ENCODE results near the gene LRRC74B. TPM values are rescaled to one million over a fixed set of nuclear protein-coding genes. Genes with fewer than 3 reads are reported as not detected.
"Not testable (repeated sequence)": the region's sequence is repeated elsewhere in the genome, so short reads cannot be mapped to it uniquely, and the experiment has no call there.

The LRRC74B gene
- total RNA-seq, 1 experiment from 2014 or later: not detected

- DNase-seq (ENCODE audit: low read depth): no peak
Observed at GRCh38 chr22:21031545-21032036, 14.2 kb upstream of the LRRC74B start.

DNA sequence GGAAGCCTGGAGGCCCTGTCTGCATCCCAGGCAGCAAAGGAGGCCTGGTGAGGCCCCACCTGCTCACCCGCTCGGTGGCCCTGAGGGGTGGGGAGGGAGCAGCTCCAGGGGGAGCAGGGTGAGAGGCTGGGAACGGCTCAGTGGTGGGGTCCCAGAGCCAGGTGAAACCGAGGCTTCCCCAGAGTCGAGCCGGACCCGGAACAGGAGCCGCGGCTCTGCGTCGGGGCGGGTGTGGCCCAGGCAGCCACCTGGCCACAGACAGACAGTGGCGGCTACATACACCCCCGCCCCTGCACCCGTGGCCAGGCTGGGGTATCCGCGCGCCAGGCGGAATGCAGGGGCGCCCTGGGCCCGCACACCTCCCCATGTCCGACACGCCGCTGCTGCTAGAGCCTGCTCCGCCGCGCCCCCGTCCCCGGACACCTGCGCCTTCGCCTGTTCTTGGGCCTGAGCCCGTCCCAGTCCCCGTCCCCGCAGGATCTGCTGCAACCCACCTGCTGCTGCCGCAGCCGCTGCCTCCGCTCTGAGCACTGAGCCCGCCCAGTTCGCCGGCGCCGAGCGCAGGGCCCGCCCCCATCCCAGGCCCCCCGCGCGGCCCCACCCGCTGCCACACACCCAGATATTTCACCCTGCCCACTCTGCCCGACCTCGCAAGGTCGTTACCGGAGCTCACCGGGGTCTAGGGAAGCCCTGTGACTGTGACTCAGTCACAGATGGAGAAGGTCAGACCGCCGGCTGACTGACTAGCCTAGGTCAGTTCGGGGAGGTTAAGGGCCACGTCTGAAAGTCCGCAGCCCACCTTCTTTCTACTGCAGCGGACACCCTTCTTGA, 13.5 kb upstream of the LRRC74B start, which contains the start of gene SLC7A4:
SLC7A4 (minus strand) TSS at position 525 of the 831 bp plus-strand sequence. CDS start 749 bp downstream, outside the sequence.
- DNase-seq (ENCODE audit: low read depth): no peak

- DNase-seq (ENCODE audit: low read depth): no peak
Observed at GRCh38 chr22:21032868-21033688, 12.7 kb upstream of the LRRC74B start.

GRCh38 chr22:21033895-21034294, 11.9 kb upstream of the LRRC74B start:
- DNase-seq (ENCODE audit: low read depth): no peak

- DNase-seq (ENCODE audit: low read depth): no peak
Observed at GRCh38 chr22:21034989-21035388, 10.8 kb upstream of the LRRC74B start.

- DNase-seq (ENCODE audit: low read depth): no peak
Observed at GRCh38 chr22:21038405-21038804, 7.3 kb upstream of the LRRC74B start.

GRCh38 chr22:21039158-21039557, 6.6 kb upstream of the LRRC74B start:
- DNase-seq (ENCODE audit: low read depth): not testable (repeated sequence)

GRCh38 chr22:21041937-21042336, 3.8 kb upstream of the LRRC74B start:
- DNase-seq (ENCODE audit: low read depth): peak; percentile 63

GRCh38 chr22:21042978-21043859, 2.5 kb upstream of the LRRC74B start:
- DNase-seq (ENCODE audit: low read depth): peak; percentile 20

DNA sequence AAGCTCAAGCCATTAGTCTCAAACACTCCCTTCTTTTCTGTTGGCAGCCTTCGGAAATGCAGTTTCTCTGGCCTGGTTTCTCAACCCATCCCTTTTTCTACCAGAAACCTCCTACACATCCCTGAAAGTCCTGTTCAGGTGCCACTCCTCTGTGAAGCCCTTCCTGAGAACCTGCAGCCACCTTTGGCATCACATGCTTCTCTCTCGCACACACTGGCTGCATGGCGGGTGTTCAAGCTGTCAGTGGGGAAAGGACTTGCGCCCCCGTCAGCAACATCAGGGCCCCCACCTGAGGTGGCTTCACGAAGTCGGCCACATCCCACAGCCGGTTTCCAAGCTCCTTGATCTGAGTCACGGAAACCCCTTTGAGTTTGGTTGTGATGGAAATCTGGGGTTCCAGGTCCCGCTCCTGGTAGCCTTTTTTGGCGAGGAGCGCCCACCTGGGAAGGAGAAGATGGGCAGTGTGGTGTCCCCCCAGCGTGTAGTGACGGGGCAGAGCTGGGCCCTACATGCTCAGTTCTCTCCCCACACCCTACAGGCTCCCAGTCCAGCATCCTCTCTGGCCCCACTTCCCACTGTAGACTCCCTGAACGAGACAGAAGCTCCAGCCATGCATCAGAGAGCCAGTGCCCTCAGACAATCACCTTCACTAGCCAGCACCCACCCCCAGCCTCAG, 1.7 kb upstream of the LRRC74B start:
- DNase-seq (ENCODE audit: low read depth): no peak

DNA sequence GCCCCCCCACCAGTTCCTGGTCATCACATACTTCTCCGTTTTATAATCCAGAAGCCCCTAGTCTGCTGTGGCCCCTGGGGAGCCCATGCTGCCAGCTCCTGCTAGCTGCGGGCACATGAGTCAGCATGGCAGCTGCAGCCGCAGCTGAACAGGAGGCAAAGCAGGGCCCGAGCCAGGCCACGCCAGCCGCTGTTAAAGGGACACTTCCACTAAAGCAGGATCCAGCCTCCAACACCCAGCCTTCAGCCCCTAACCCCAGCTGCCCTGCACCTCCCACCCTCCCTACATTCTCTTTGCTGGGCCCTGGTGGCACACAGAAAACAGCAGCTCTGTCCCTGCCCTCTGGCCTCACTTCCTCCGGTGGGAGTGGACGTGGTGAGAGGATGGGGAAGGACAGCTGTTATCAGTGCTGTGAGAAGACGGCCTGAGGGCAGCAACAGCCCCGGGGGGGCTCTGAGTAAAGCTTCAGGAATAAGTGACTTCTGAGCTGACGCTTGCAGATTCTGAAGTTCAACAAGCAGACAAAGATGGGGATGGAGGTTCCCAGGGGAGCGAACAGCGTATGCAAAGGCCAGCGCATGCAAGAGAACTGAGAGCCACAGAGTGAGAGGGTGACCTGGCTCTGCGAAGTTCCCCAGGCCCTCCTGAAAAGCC, 688 bp upstream of the LRRC74B start:
- DNase-seq (ENCODE audit: low read depth): peak; percentile 68

GRCh38 chr22:21047035-21047661, 1.4 kb downstream of the LRRC74B start:
- DNase-seq (ENCODE audit: low read depth): no peak

GRCh38 chr22:21047730-21048129, 2.0 kb downstream of the LRRC74B start:
- DNase-seq (ENCODE audit: low read depth): no peak

- DNase-seq (ENCODE audit: low read depth): not testable (repeated sequence)
Observed at GRCh38 chr22:21048448-21048847, 2.7 kb downstream of the LRRC74B start.

GRCh38 chr22:21048965-21049364, 3.2 kb downstream of the LRRC74B start:
- DNase-seq (ENCODE audit: low read depth): not testable (repeated sequence)

- no peak for DNase-seq (ENCODE audit: low read depth)
Observed at GRCh38 chr22:21051145-21051830, 5.5 kb downstream of the LRRC74B start.

DNA sequence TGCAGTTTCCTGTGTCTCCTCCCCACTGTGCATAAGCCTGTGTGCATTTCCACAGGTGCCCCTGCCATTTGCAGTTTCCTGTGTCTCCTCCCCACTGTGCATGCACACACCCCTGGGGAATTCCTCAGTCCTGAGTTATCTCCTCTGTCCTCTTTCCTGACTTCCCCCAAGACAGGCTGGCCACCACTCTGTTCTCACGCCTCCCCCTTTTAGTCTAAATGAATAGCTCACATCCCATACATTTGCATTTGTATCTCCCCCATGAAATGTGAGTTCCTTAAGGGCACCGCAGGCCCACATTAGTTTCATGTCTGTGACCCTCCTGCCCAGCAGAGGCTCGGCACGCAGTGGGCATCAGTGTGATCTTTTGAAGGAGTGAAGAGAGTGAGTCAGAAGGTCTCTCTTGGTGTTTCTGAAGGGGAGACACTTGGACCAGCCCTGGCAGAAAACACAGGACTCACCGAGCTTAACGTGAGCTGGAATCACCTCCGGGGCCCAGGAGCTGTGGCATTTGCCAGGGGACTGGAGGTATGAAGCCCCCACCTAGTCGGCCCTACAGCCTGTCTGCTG, 6.2 kb downstream of the LRRC74B start:
- peak; percentile 56 for DNase-seq (ENCODE audit: low read depth)

DNA sequence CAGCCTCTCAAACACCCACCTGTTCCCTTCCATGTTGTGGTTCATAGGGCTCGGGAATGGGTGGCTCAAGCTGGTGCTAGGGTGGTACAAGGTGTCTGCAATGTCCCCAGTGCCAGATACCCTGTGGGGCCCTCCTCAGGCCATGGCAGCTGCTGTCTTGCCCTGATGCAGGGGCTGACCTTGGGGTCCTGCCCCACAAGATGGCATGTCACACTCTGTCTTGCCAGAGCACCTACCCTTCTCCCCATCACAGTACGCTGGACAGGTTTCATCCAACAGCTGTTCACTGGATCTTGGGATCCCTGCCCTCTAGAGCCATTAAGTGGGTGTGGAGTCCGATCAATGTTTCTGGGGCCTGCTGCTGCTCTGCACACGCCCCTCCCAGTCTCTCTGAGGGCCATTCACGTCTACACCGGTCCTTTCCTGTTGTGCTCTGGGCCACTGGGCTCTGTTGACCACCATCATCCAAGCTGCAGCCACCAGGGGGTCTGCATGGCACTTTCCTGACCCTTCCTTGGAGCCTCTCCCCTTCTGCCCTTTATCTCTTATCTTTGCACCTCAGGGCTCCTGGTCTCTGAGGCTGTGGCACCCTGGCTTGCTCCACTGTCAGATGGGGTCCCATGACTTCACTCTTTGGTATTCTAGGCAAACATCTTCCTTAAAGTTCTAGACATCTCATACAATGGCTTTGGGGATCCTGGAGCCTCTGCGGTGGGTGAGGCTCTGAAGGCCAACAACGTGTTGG, 7.1 kb downstream of the LRRC74B start:
- DNase-seq (ENCODE audit: low read depth): no peak
